ENCODE measurements around the gene LAMC3. TPM values are rescaled to one million over a fixed set of nuclear protein-coding genes. Genes with fewer than 3 reads are reported as not detected.
"Not testable (repeated sequence)": the region's sequence is repeated elsewhere in the genome, so short reads cannot be mapped to it uniquely, and the experiment has no call there.

The LAMC3 gene
- total RNA-seq, 1 experiment from 2014 or later, result not detected

GRCh38 chr9:131112374-131113154 lies 103.6 kb downstream of the LAMC3 start:
- peaks cover 9% of the 10 kb centered on the region; the same call in 1 of the 2 replicates for H3K4me1 ChIP-seq
- no peaks in the 10 kb centered on the region for H3K9me3 ChIP-seq (replicated peaks)
- no peak for DNase-seq
- H3K36me3 ChIP-seq, result no peaks in the 10 kb centered on the region
- H3K27ac ChIP-seq, result no peak overlapping the region
- H3K4me3 ChIP-seq, result no peak overlapping the region
- H3K27me3 ChIP-seq, result peaks cover 37% of the 10 kb centered on the region

- Histone ChIP-seq H3K27ac (no peak overlapping the region), H3K27me3 (peaks cover 42% of the 10 kb centered on the region), H3K9me3 (replicated peaks) (no peaks in the 10 kb centered on the region), H3K36me3 (no peaks in the 10 kb centered on the region), H3K4me1 (peaks cover 9% of the 10 kb centered on the region; the same call in 1 of the 2 replicates), H3K4me3 (no peak overlapping the region)
- DNase-seq, result no peak
These were observed 104.7 kb downstream of the LAMC3 start for GRCh38 chr9:131113655-131114054.

- no peaks in the 10 kb centered on the region for H3K9me3 ChIP-seq (replicated peaks)
These were observed 105.1 kb downstream of the LAMC3 start for GRCh38 chr9:131114084-131114535.

GRCh38 chr9:131115360-131115742 lies 106.4 kb downstream of the LAMC3 start:
- not testable (repeated sequence) for H3K4me3 ChIP-seq; H3K9me3 ChIP-seq (replicated peaks); H3K27ac ChIP-seq; DNase-seq; H3K4me1 ChIP-seq; H3K36me3 ChIP-seq
- H3K27me3 ChIP-seq, result peaks cover 43% of the 10 kb centered on the region

More at GRCh38 chr9:131114084-131114535, 105.1 kb downstream of the LAMC3 start:
- Histone ChIP-seq H3K4me3 (no peak overlapping the region), H3K27ac (no peak overlapping the region), H3K36me3 (no peaks in the 10 kb centered on the region), H3K27me3 (peaks cover 42% of the 10 kb centered on the region), H3K4me1 (peaks cover 9% of the 10 kb centered on the region; the same call in 1 of the 2 replicates)
- no peak for DNase-seq

- H3K27me3 ChIP-seq, result peaks cover 40% of the 10 kb centered on the region
- H3K36me3 ChIP-seq, result no peaks in the 10 kb centered on the region
- no peak for DNase-seq
- H3K4me1 ChIP-seq, result peaks cover 6% of the 10 kb centered on the region; the same call in 1 of the 2 replicates
- no peak overlapping the region for H3K27ac ChIP-seq
- no peak overlapping the region for H3K4me3 ChIP-seq
- no peaks in the 10 kb centered on the region for H3K9me3 ChIP-seq (replicated peaks)
These were observed 107.5 kb downstream of the LAMC3 start for GRCh38 chr9:131116281-131117120.

- no peak for DNase-seq
- Histone ChIP-seq H3K27me3 (peaks cover 33% of the 10 kb centered on the region), H3K4me3 (no peak overlapping the region), H3K9me3 (replicated peaks) (no peaks in the 10 kb centered on the region), H3K4me1 (peaks cover under 1% of the 10 kb centered on the region; the same call in 1 of the 2 replicates), H3K27ac (no peak overlapping the region), H3K36me3 (no peaks in the 10 kb centered on the region)
These were observed 108.3 kb downstream of the LAMC3 start for GRCh38 chr9:131117121-131117761.

GRCh38 chr9:131117762-131118145 lies 108.8 kb downstream of the LAMC3 start:
- DNase-seq, result no peak
- H3K4me3 ChIP-seq, result no peak overlapping the region
- H3K9me3 ChIP-seq (replicated peaks), result no peaks in the 10 kb centered on the region
- H3K27me3 ChIP-seq, result peaks cover 28% of the 10 kb centered on the region
- no peaks in the 10 kb centered on the region for H3K4me1 ChIP-seq
- no peaks in the 10 kb centered on the region for H3K36me3 ChIP-seq
- H3K27ac ChIP-seq, result no peak overlapping the region

GRCh38 chr9:131119600-131119999 lies 110.6 kb downstream of the LAMC3 start:
- DNase-seq, result no peak
- no peaks in the 10 kb centered on the region for H3K9me3 ChIP-seq (replicated peaks)
- H3K4me3 ChIP-seq, result no peak overlapping the region
- H3K27ac ChIP-seq, result no peak overlapping the region
- no peaks in the 10 kb centered on the region for H3K36me3 ChIP-seq
- no peaks in the 10 kb centered on the region for H3K4me1 ChIP-seq
- H3K27me3 ChIP-seq, result peaks cover 21% of the 10 kb centered on the region

GRCh38 chr9:131120620-131121228 lies 111.8 kb downstream of the LAMC3 start:
- Histone ChIP-seq H3K27ac (no peak overlapping the region), H3K9me3 (replicated peaks) (no peaks in the 10 kb centered on the region), H3K36me3 (no peaks in the 10 kb centered on the region), H3K4me3 (no peak overlapping the region), H3K27me3 (peaks cover 21% of the 10 kb centered on the region), H3K4me1 (no peaks in the 10 kb centered on the region)
- no peak for DNase-seq

GRCh38 chr9:131121346-131121745 lies 112.4 kb downstream of the LAMC3 start:
- no peaks in the 10 kb centered on the region for H3K4me1 ChIP-seq
- H3K27me3 ChIP-seq, result peaks cover 17% of the 10 kb centered on the region
- DNase-seq, result no peak
- H3K9me3 ChIP-seq (replicated peaks), result no peaks in the 10 kb centered on the region
- H3K36me3 ChIP-seq, result no peaks in the 10 kb centered on the region
- H3K27ac ChIP-seq, result no peak overlapping the region
- no peak overlapping the region for H3K4me3 ChIP-seq

GRCh38 chr9:131122158-131122557 lies 113.2 kb downstream of the LAMC3 start:
- peaks cover 15% of the 10 kb centered on the region for H3K27me3 ChIP-seq
- H3K36me3 ChIP-seq, result no peaks in the 10 kb centered on the region
- no peaks in the 10 kb centered on the region for H3K4me1 ChIP-seq
- H3K9me3 ChIP-seq (replicated peaks), result no peaks in the 10 kb centered on the region
- no peak for DNase-seq
- H3K27ac ChIP-seq, result no peak overlapping the region
- no peak overlapping the region for H3K4me3 ChIP-seq

- no peaks in the 10 kb centered on the region for H3K9me3 ChIP-seq (replicated peaks)
- H3K27me3 ChIP-seq, result no peaks in the 10 kb centered on the region
- peak overlapping the region; percentile 78 for H3K4me3 ChIP-seq
- DNase-seq, result no peak
- H3K4me1 ChIP-seq, result no peaks in the 10 kb centered on the region
- H3K36me3 ChIP-seq, result peaks cover 21% of the 10 kb centered on the region
- peak overlapping the region; percentile 69 for H3K27ac ChIP-seq
These were observed 116.0 kb downstream of the LAMC3 start for GRCh38 chr9:131125038-131125287.

- no peaks in the 10 kb centered on the region for H3K4me1 ChIP-seq
- H3K9me3 ChIP-seq (replicated peaks), result no peaks in the 10 kb centered on the region
- peak within 1 kb of the TSS; percentile 69 for H3K27ac ChIP-seq
- no peaks in the 10 kb centered on the region for H3K27me3 ChIP-seq
- peak within 1 kb of the TSS; percentile 78 for H3K4me3 ChIP-seq
- peak; percentile 99 for DNase-seq
- H3K36me3 ChIP-seq, result peaks cover 24% of the 10 kb centered on the region
These were observed 116.5 kb downstream of the LAMC3 start, which contains the start of gene NUP214 for GRCh38 chr9:131125288-131126058. Gene NUP214, plus strand, starts transcription at chr9:131125586. Its CDS starts 119 bp downstream, at chr9:131125705.

- peak overlapping the region; percentile 78 for H3K4me3 ChIP-seq
- H3K27me3 ChIP-seq, result no peaks in the 10 kb centered on the region
- no peaks in the 10 kb centered on the region for H3K9me3 ChIP-seq (replicated peaks)
- H3K4me1 ChIP-seq, result no peaks in the 10 kb centered on the region
- H3K36me3 ChIP-seq, result peaks cover 28% of the 10 kb centered on the region
- H3K27ac ChIP-seq, result peak overlapping the region; percentile 69
- DNase-seq, result no peak
These were observed 117.1 kb downstream of the LAMC3 start for GRCh38 chr9:131126059-131126426.
